Skeletal muscle satellite cell (primary cell): Measurements from ENCODE around the gene ELOVL7.

Source experiments
- H3K27me3 ChIP-seq: 2 replicates; pipeline ENCODE4 v1.7.0; 2013; ENCODE audit warnings: low read length; ENCODE audit not compliant: control insufficient read depth, insufficient read depth
- H3K36me3 ChIP-seq: 2 replicates; pipeline ENCODE4 v1.7.0; 2013; ENCODE audit warnings: mild to moderate bottlenecking, control low read depth, low read length; ENCODE audit not compliant: insufficient read depth
- H3K4me1 ChIP-seq: 2 replicates; pipeline ENCODE4 v1.7.0; 2013; ENCODE audit warnings: low read length; ENCODE audit not compliant: control insufficient read depth, insufficient read depth
- H3K4me2 ChIP-seq: 2 replicates; pipeline ENCODE4 v1.7.0; 2013; ENCODE audit warnings: mild to moderate bottlenecking, low read length
- H3K4me3 ChIP-seq: 2 replicates; pipeline ENCODE4 v1.7.0; 2013; ENCODE audit warnings: low read length
- H3K9ac ChIP-seq: 2 replicates; pipeline ENCODE4 v1.7.0; 2013; ENCODE audit warnings: mild to moderate bottlenecking, low read depth, low read length, moderate library complexity
- H3K9me3 ChIP-seq: replicated peaks from 2 replicates; pipeline ENCODE4 v1.7.0; 2013; ENCODE audit warnings: mild to moderate bottlenecking, control low read depth, low read length

Gene ELOVL7

DNA sequence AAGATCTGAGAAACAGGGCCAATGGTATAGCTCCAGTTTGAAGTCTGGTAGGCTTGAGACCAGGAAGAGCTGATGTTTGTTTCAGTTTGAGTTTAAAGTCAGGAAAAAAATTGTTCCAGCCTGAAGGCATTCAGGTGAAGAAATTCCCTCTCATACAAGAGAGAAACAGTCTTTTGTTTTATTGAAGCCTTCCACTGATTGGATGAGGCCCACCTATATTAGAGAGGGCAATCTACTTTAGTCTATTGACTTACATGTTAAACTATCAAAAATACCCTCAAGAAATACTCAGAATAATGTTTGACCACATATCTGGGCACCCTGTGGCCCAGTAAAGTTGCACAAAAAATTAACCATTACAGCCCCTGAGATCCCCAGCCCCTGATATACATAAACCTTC lies 138.9 kb downstream of the ELOVL7 start:
- Histone ChIP-seq H3K9ac (no peak overlapping the region), H3K27me3 (peaks cover 10% of the 10 kb centered on the region), H3K4me1 (no peaks in the 10 kb centered on the region), H3K9me3 (no peaks in the 10 kb centered on the region), H3K4me2 (no peak overlapping the region), H3K36me3 (no peaks in the 10 kb centered on the region), H3K4me3 (no peak overlapping the region)

DNA sequence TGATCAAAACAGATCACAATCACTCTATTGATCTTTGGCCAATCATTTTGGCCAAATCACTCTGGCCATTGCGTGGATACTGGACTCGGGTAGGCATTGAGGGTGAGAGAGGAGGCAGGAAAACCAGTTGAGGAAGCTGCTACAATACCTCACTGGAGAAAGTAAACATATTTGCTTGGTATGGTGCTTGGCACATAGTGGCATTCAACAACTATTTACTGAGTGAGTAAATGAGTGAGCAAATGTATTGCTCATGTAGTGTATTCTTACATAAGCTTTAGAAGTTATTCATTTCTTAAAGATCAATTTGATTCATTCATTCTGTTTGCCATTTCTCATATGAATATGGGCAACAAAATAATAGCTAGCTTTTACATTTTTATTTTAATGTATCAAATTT lies 140.1 kb downstream of the ELOVL7 start:
- Histone ChIP-seq H3K9me3 (no peaks in the 10 kb centered on the region), H3K4me3 (no peak overlapping the region), H3K36me3 (no peaks in the 10 kb centered on the region), H3K4me2 (no peak overlapping the region), H3K4me1 (no peaks in the 10 kb centered on the region), H3K9ac (no peak overlapping the region), H3K27me3 (peaks cover 8% of the 10 kb centered on the region)
